ENCODE results near the gene ZNF574.

- TF ChIP-seq POLR2A (IDR thresholded peaks at IDR 0.05; ENCODE audit: low read depth, low read length) = no peak
- TF ChIP-seq TAF1 (IDR thresholded peaks at IDR 0.05; ENCODE audit: low read depth, low read length) = no peak
- TF ChIP-seq SPI1 (IDR thresholded peaks at IDR 0.05; ENCODE audit: low read depth, low read length) = no peak
- no peak for TF ChIP-seq POLR2AphosphoS5 (IDR thresholded peaks at IDR 0.05; ENCODE audit: low read depth, low read length)
- TF ChIP-seq PAX5 (IDR thresholded peaks at IDR 0.05; ENCODE audit: insufficient read depth, low read length, severe bottlenecking) = no peak
Observed at GRCh38 chr19:42095814-42096230, 19.9 kb downstream of the ZNF574 start.

Measured in GM12891 (cell line).